HG03060 (cell line): ENCODE data around the gene LILRB5.
"Not testable (repeated sequence)": the region's sequence is repeated elsewhere in the genome, so short reads cannot be mapped to it uniquely, and the experiment has no call there.

Source experiments
- ATAC-seq: cut with Tn5 transposase; IDR thresholded peaks from one replicate; pipeline ENCODE4 v1.9.1; 2021; ENCODE audit warnings: low read depth, moderate number of reproducible peaks; ENCODE audit not compliant: unreplicated experiment

LILRB5 gene

GRCh38 chr19:54217517-54218247 lies 39.4 kb downstream of the LILRB5 start:
- not testable (repeated sequence) for ATAC-seq

DNA sequence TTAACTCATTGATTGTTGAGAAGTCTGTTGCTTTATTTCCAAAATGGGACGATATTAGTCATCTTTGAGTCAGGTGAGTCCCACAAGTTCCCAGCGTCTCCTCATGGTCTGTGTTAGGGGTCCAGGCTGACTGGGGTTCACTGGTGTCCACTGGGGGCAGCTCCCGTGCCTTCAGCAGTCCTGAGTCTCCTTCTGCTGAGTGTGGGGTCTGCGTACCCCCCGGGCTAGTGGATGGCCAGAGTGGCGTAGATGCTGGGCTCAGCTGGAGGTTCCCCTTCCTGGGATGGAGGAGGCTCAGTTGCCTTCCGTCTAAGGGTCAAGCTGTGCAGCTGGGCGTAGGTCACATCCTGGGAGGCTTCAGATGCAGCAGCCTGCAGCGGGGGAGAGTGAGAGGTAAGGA lies 40.2 kb downstream of the LILRB5 start:
- ATAC-seq = no peak

- not testable (repeated sequence) for ATAC-seq
Measured at GRCh38 chr19:54214734-54215133, 42.3 kb downstream of the LILRB5 start.

DNA sequence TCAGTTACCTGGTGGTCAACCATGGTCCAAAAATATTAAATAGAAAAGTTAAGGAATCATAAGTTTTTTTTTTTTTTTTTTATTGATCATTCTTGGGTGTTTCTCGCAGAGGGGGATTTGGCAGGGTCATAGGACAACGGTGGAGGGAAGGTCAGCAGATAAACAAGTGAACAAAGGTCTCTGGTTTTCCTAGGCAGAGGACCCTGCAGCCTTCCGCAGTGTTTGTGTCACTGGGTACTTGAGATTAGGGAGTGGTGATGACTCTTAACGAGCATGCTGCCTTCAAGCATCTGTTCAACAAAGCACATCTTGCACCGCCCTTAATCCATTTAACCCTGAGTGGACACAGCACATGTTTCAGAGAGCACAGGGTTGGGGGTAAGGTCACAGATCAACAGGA lies 42.9 kb downstream of the LILRB5 start:
- not testable (repeated sequence) for ATAC-seq

GRCh38 chr19:54211235-54211634 lies 45.8 kb downstream of the LILRB5 start:
- no peak for ATAC-seq

- no peak for ATAC-seq
Measured at GRCh38 chr19:54209811-54210494, 47.1 kb downstream of the LILRB5 start.

DNA sequence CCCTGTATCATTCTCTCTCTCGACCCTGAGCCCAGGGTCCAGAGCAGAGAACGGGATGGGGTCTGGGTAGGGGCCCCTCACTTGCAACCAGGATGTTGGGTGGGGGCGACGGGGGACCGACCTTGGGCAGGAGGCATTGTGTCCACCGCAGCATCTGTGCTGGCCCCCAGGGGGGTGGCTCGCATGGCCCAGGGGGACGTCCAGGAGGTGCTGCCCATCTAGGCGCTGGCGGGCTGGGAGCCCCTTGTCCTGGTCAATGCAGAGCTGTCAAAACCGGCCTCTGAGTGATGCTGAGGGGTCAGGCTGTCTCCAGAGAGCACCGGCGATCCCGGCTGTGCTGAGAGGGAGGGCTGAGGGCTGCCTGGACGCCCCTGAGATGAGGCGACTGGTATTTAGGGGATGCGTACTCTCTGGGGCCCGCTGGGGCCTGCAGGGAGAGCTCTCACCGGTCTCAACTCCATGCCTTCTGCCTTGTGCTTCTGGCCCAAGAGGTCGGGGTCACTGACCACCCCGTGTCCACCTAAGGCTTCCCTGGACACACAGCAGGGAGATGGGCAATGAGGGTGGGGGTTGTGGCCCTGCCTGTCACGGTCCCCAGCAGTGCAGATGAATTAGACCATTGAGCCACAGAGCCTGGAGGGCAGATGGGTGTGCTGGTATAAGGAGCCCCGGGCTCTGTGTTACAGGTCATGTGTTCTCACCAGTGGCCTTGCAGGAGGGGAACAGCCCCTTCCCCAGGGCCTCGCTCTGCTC lies 47.8 kb downstream of the LILRB5 start:
- ATAC-seq = no peak

GRCh38 chr19:54208784-54209057 lies 48.4 kb downstream of the LILRB5 start:
- no peak for ATAC-seq

DNA sequence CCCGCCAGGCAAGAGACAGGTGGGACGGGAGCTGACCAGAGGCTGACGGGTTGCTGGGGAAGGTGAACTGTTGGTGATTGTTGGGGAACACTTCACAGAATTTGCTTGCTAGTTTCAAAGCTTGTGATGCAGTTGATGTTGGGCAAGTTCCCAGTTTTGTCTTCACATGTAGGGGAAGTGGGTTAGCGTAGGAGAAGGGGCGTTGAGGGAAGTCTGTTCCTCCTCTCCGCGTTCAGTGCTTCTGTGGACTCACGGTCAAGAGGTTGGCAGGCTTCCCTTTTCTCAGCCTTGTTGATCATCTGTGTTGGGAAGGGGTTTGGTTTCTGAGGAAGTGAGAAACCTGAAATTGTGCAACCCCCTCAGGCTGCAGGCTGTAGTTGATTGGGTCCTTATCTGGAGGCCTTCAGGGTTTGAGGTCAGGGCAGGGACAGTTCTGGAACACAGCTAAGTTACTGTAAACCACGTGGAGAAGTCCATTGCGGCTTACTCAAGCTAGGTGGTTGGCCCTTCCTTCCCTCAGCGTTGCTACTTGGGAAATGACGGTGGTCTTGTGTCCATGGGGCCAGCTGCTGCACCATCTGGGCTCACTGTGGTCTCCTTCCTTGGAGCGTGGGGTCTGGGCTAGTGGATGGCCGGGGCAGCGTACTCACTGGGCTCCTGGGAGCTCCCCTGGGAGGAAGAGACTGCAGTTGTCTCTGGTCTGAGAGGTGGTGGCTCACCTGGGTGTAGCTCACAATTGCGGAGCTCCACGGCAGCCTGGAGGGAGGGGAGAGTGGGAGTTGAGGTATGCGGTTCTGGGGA lies 48.9 kb downstream of the LILRB5 start:
- no peak for ATAC-seq

DNA sequence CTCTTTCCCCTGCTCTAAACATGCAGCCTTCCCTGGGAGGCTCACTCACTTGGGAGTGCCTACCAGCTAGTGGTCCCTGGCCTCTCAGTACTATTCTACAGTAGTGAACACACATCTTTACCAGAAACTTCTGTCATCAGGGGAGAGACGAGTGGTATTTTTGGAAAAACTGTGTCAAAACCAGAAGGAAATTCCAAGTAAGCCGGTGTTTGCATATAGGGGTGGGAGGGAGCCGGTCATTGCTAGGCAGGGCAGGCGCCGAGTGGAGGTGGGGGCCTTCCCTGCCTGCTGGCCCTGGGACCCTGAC lies 49.4 kb downstream of the LILRB5 start:
- ATAC-seq = no peak

DNA sequence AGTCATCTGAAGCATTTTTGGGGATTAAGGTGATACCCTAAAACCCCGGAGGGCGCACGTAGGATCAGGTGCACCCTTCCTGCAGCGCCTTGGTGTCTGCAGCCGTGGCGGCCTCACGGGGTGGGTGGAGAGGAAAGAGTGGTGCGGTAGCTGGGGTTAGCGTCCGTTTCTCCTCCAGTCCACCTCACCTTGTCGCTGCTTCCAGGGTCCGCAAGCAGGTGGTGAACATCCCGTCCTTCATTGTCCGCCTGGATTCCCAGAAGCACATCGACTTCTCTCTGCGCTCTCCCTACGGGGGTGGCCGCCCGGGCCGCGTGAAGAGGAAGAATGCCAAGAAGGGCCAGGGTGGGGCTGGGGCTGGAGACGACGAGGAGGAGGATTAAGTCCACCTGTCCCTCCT lies 49.9 kb downstream of the LILRB5 start:
- ATAC-seq = not testable (repeated sequence)

GRCh38 chr19:54206831-54207177 lies 50.3 kb downstream of the LILRB5 start:
- no peak for ATAC-seq

GRCh38 chr19:54206030-54206830 lies 50.8 kb downstream of the LILRB5 start:
- no peak for ATAC-seq

GRCh38 chr19:54204767-54205468 lies 52.2 kb downstream of the LILRB5 start:
- no peak for ATAC-seq

DNA sequence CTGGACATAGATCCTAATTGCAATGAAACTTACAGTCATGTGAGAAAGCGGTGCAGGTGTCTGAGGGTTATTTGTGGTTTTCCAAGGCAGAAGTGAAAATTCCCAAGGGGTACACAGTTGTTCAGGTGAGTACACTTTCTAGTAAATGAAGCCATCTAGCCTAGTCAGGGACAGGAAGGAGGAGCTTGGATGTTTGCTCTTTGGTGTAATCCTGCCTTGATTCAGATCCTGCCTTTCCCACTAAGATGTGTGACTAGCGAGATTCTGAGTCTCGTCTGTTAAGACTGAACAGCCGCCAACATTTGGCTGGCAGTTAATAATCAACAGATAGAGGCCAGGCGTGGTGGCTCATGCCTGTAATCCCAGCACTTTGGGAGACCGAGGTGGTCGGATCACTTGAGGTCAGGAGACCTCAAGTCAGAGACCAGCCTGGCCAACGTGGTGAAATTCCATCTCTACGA lies 53.9 kb downstream of the LILRB5 start:
- ATAC-seq = no peak

DNA sequence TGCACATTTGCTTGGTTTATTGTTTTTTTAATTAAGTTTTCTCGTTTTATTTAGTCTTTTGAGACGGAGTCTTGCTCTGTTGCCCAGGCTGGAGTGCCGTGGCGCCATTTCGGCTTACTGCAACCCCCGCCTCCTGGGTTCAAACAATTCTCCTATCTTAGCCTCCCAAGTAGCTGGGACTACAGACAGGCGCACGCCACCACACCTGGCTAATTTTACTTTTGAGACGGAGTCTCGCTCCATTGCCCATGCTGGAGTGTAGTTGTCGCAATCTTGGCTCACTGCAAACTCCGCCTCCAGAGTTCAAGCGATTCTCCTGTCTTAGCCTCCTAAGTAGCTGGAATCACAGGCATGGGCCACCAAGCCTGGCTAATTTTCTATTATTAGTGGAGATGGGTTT lies 55.1 kb downstream of the LILRB5 start:
- no peak for ATAC-seq

DNA sequence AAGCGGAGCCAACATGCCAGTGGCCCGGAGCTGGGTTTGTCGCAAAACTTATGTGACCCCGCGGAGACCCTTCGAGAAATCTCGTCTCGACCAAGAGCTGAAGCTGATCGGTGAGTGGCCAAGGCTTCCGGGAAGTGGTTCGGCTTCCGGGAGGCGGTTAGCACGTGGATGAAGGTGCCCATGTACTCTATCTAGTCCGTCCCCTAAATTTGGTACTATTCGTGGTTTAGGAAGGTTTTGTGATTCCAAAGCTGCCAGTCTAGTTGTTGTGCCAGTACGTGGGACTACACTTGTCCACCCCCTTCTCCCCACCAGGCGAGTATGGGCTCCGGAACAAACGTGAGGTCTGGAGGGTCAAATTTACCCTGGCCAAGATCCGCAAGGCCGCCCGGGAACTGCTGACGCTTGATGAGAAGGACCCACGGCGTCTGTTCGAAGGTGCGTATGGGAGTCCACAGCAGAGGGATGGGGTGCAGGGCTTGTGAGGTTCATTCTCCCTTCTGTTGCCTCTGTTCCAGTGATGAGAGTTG lies 55.8 kb downstream of the LILRB5 start:
- ATAC-seq = no peak
